Neural cell (in vitro differentiated cells): Measurements from ENCODE around the gene IBTK. TPM values are rescaled to one million over a fixed set of nuclear protein-coding genes. Genes with fewer than 3 reads are reported as not detected.

Experiments
- H2AFZ ChIP-seq: fragments of 200-600, 300-800 bp; sonication (generic), shearing (Covaris generic); 2 replicates; pipeline ENCODE4 v1.6.0; 2014; ENCODE audit warnings: low read depth, mild to moderate bottlenecking, antibody characterized with exemption, low read length, moderate library complexity
- H3F3A ChIP-seq: fragments of 200-600 bp; shearing (Covaris generic); 2 replicates; pipeline ENCODE4 v1.6.1; 2016; ENCODE audit warnings: mild to moderate bottlenecking, moderate library complexity, mixed read lengths, antibody characterized with exemption, low read length; ENCODE audit not compliant: insufficient read depth, poor library complexity, severe bottlenecking
- H3K27ac ChIP-seq: fragments of 200-600, 300-800 bp; sonication (generic), shearing (Covaris generic); 2 replicates; pipeline ENCODE4 v1.5.1; 2014; ENCODE audit warnings: mild to moderate bottlenecking, low read length, moderate library complexity
- H3K27me3 ChIP-seq: fragments of 300-800, 200-600 bp; sonication (generic), shearing (Covaris generic); 2 replicates; pipeline ENCODE4 v1.6.0; 2014; ENCODE audit warnings: mild to moderate bottlenecking, low read depth, low read length, moderate library complexity; ENCODE audit not compliant: insufficient read depth
- H3K36me3 ChIP-seq: fragments of 300-800, 200-600 bp; sonication (generic), shearing (Covaris generic); 2 replicates; pipeline ENCODE4 v1.5.1; 2014; ENCODE audit warnings: mild to moderate bottlenecking, antibody characterized with exemption, low read length, moderate library complexity; ENCODE audit not compliant: insufficient read depth
- H3K4me2 ChIP-seq: fragments of 300-800, 200-600 bp; sonication (generic), shearing (Covaris generic); 2 replicates; pipeline ENCODE4 v1.6.0; 2014; ENCODE audit warnings: mild to moderate bottlenecking, low read length
- H3K4me3 ChIP-seq: fragments of 300-800, 200-600 bp; sonication (generic), shearing (Covaris generic); 2 replicates; pipeline ENCODE4 v1.5.1; 2014; ENCODE audit warnings: mild to moderate bottlenecking, low read length, moderate library complexity
- H3K79me2 ChIP-seq: fragments of 200-600 bp; shearing (Covaris generic); replicated peaks from 2 replicates; pipeline ENCODE4 v1.6.0; 2014; ENCODE audit warnings: mild to moderate bottlenecking, low read length, moderate library complexity; ENCODE audit not compliant: insufficient read depth
- H3K9ac ChIP-seq: fragments of 300-800, 200-600 bp; sonication (generic), shearing (Covaris generic); 2 replicates; pipeline ENCODE4 v1.6.1; 2016; ENCODE audit warnings: mild to moderate bottlenecking, low read length, mixed read lengths
- H3K9me2 ChIP-seq: fragments of 200-600 bp; shearing (Covaris generic); 2 replicates; pipeline ENCODE4 v1.6.1; 2016; ENCODE audit warnings: mild to moderate bottlenecking, low read length, mixed read lengths; ENCODE audit not compliant: insufficient read depth
- H3K9me3 ChIP-seq: fragments of 200-600, 300-800 bp; sonication (generic), shearing (Covaris generic); 2 replicates; pipeline ENCODE4 v1.6.1; 2016; ENCODE audit warnings: mild to moderate bottlenecking, mixed run types, low read length, moderate library complexity, mixed read lengths
- H4K20me1 ChIP-seq: fragments of 200-600 bp; shearing (Covaris generic); 2 replicates; pipeline ENCODE4 v1.6.1; 2016; ENCODE audit warnings: mild to moderate bottlenecking, mixed run types; ENCODE audit not compliant: insufficient read depth
- CTCF ChIP-seq: fragments of 450-650 bp; IDR thresholded peaks from 2 replicates; pipeline ENCODE4 v1.5.1; 2014; ENCODE audit warnings: antibody characterized with exemption, mild to moderate bottlenecking, moderate library complexity; ENCODE audit not compliant: poor library complexity, severe bottlenecking
- EP300 ChIP-seq: fragments of 450-650 bp; conservative IDR thresholded peaks from 2 replicates; pipeline ENCODE4 v1.6.1; 2014; ENCODE audit warnings: antibody characterized with exemption, mild to moderate bottlenecking, moderate library complexity; ENCODE audit not compliant: poor library complexity, severe bottlenecking
- EZH2 ChIP-seq: fragments of 200-600, 300-800 bp; shearing (Covaris generic), sonication (generic); IDR thresholded peaks from 2 replicates; pipeline ENCODE4 v1.6.1; 2014; ENCODE audit warnings: antibody characterized with exemption, low read length, borderline replicate concordance, mild to moderate bottlenecking; ENCODE audit not compliant: insufficient read depth, poor library complexity, severe bottlenecking
- MXI1 ChIP-seq: fragments of 450-650 bp; conservative IDR thresholded peaks from 2 replicates; pipeline ENCODE4 v1.6.1; 2014; ENCODE audit warnings: antibody characterized with exemption, mild to moderate bottlenecking; ENCODE audit not compliant: poor library complexity, severe bottlenecking
- POLR2AphosphoS5 ChIP-seq: IDR thresholded peaks from 2 replicates; pipeline ENCODE4 v1.6.1; 2012
- RAD21 ChIP-seq: fragments of 450-650 bp; conservative IDR thresholded peaks from 2 replicates; pipeline ENCODE4 v1.6.1; 2014; ENCODE audit warnings: antibody characterized with exemption, mild to moderate bottlenecking, moderate library complexity
- REST ChIP-seq: IDR thresholded peaks from 2 replicates; pipeline ENCODE4 v1.6.1; 2012; ENCODE audit warnings: borderline replicate concordance
- SMC3 ChIP-seq: fragments of 450-650 bp; conservative IDR thresholded peaks from 2 replicates; pipeline ENCODE4 v1.6.1; 2014; ENCODE audit warnings: antibody characterized with exemption, mild to moderate bottlenecking, moderate library complexity; ENCODE audit not compliant: poor library complexity
- TAF1 ChIP-seq: IDR thresholded peaks from 2 replicates; pipeline ENCODE4 v1.6.1; 2012; ENCODE audit warnings: low read depth
- polyA plus RNA-seq: library from polyadenylated mRNA; depleted of rRNA; stranded (reverse); fragments of >200 nt; gene quantifications from 2 replicates; pipeline ENCODE4 v1.2.3, GENCODE V29; 2014

The IBTK gene
- polyA plus RNA-seq, 1 donor from 2014 or later = 64.6 TPM

- Histone ChIP-seq H3K4me3 (peak overlapping the region; percentile 89), H3K27ac (no peak overlapping the region), H3K36me3 (no peaks in the 10 kb centered on the region), H3K9me2 (no peaks in the 10 kb centered on the region), H4K20me1 (no peaks in the 10 kb centered on the region), H2AFZ (no peak overlapping the region), H3K27me3 (no peaks in the 10 kb centered on the region), H3F3A (no peaks in the 10 kb centered on the region), H3K79me2 (peaks cover 54% of the 10 kb centered on the region), H3K4me2 (no peak overlapping the region), H3K9me3 (no peaks in the 10 kb centered on the region), H3K9ac (no peak overlapping the region)
- TF ChIP-seq REST = no peak
- no peak for TF ChIP-seq MXI1
- no peak for TF ChIP-seq SMC3
- TF ChIP-seq EZH2 = no peak
- no peak for TF ChIP-seq POLR2AphosphoS5
- TF ChIP-seq EP300 = no peak
- no peak for TF ChIP-seq TAF1
- TF ChIP-seq RAD21 = no peak
- no peak for TF ChIP-seq CTCF
Observed at GRCh38 chr6:82245376-82245775, 2.2 kb downstream of the IBTK start.

GRCh38 chr6:82243884-82244283, 3.7 kb downstream of the IBTK start:
- Histone ChIP-seq H3F3A (no peaks in the 10 kb centered on the region), H3K79me2 (peaks cover 54% of the 10 kb centered on the region), H3K27me3 (no peaks in the 10 kb centered on the region), H2AFZ (no peak overlapping the region), H3K9me2 (no peaks in the 10 kb centered on the region), H4K20me1 (no peaks in the 10 kb centered on the region), H3K4me2 (no peak overlapping the region), H3K36me3 (no peaks in the 10 kb centered on the region), H3K9me3 (no peaks in the 10 kb centered on the region), H3K27ac (no peak overlapping the region), H3K9ac (no peak overlapping the region), H3K4me3 (peak overlapping the region; percentile 89)
- no peak for TF ChIP-seq RAD21
- no peak for TF ChIP-seq CTCF
- no peak for TF ChIP-seq REST
- no peak for TF ChIP-seq SMC3
- no peak for TF ChIP-seq TAF1
- TF ChIP-seq EP300 = no peak
- TF ChIP-seq MXI1 = no peak
- no peak for TF ChIP-seq POLR2AphosphoS5
- TF ChIP-seq EZH2 = no peak
